GM18868 (cell line): ENCODE results near the gene RND1.
A peak's percentile ranks its signal among the peaks of the same experiment; 100 is the strongest.
"Not testable (repeated sequence)": the region's sequence is repeated elsewhere in the genome, so short reads cannot be mapped to it uniquely, and the experiment has no call there.

ENCODE experiments used
- ATAC-seq: cut with Tn5 transposase; IDR thresholded peaks from one replicate; pipeline ENCODE4 v1.9.1; 2021; ENCODE audit warnings: mild to moderate bottlenecking, moderate library complexity; ENCODE audit not compliant: unreplicated experiment

Gene RND1

DNA sequence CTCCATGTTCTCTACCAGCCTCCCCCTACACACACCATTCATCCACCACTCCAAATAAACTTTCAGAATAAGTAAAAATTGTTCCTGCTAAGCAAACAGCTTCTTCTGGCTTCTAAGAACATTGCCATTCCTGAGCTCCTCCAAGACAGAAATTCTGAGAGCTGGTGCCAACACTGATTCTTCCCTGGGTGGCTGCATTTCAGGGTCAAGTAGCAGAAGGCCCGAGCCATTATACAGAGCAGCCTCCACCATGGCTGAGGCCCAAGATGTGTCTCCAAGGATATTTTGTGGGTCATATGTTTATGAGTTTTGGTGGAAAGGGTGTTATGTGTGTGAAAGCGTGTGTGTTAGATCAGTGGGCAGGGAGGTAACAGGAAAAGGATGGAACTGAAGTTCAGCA lies 3.5 kb upstream of the RND1 start:
- ATAC-seq = no peak

DNA sequence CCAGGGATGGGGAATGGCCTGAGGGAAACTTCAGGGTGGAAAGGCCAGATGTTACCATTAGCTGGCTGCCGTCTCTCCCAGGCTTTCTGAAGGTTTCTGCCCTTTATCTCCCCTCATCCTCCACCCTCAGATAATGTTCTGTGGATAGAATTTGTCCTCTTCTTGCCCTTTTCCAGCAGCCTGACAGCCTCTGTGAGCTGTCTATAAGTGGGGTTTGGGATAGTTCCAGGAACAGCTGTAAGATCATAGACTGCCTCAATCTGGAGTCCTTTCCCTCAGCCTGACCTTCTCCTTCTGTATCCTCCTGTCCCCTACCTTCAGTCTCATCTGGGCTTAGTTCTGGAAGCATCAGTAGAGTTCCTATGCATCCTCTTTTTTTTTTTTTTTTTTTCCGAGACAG lies 2.8 kb upstream of the RND1 start:
- no peak for ATAC-seq

DNA sequence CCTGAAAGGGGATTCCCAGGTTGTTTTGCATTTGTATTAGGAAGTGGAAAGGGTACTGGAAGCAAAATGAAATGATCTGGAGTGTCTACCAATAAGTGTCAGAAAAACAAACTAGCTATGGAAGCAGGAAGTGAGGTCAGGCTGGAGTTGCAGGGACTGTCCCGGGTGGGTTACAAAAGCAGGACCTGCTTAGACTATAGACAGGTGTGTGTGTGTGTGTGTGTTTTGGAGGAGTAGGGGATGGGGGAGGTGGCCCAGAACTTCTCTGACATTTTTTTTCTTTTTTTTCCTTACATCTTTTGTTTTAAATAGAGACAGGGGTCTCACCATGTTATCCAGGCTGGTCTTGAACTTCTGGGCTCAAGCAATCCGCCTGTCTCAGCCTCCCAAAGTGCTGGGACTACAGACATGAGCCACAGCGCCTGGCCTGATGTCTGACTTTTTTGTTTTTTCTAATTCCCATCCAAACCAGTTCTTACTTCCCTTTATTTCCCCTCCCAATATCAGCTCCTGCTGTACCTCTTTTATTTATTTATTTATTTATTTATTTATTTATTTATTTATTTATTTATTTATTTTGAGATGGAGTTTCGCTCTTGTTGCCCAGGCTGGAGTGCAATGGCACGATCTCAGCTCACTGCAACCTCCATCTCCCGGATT lies 512 bp upstream of the RND1 start:
- ATAC-seq = peak; percentile 38

- no peak for ATAC-seq
Observed at GRCh38 chr12:48863291-48863690, 2.4 kb downstream of the RND1 start.

DNA sequence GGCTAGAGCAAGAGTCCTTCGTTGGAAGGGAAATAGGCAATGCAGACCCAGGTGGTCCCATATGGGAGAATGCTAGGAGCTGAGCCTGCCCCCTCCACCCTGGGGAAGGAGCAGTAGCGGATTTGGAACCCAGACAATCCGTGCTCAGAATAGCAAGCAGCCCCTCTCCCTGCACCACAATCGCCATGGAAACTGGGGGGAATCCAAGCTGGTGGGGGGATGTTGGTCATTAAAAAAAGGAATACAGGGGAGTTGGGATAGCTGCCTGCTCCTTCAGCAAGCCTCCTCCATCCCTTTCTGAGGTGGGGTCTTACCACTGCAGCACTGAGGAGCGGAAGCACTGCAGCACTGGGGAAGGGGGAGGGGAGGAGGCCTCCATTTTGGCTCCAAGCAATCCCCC lies 2.9 kb downstream of the RND1 start:
- ATAC-seq = no peak

GRCh38 chr12:48861111-48861510 lies 4.6 kb downstream of the RND1 start:
- no peak for ATAC-seq

GRCh38 chr12:48860236-48860635 lies 5.4 kb downstream of the RND1 start:
- ATAC-seq = not testable (repeated sequence)

- ATAC-seq = no peak
Observed at GRCh38 chr12:48859607-48860006, 6.1 kb downstream of the RND1 start.

- ATAC-seq = no peak
Observed at GRCh38 chr12:48858043-48858442, 7.6 kb downstream of the RND1 start.

DNA sequence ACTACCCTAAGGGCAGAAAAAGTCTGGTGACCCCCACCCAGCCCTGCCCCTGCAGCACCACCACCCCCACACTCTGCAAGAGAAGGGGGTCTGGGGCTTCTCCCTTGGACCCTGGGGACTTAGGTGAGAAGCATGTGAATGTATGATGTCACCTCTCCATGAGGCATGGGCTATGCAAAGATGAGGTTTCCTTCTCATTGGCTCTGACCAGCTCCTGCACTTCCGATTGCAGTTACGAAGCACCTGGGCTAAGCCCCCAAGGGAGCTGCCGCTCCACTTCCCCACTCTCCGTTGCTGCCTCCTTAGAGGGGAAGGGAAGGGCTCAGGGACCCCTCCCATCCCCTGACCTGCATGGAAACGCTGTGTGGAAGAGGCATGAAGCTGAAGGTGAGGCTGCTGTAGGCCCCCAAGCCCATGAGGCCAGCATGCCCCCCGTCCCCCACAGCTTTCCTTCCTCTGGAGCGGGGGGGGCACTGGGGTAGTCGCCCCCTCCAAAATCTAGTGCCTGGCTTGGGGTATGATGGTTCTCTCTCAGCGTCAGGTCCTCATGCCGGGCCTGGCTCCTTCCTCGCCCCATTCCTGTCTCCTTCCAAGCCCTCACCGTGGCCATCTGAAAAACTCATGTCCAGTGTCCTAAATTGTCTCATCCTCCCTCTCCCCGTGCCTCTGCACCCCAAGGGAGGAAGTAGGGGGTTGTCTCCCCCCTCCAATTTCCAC lies 8.2 kb downstream of the RND1 start:
- no peak for ATAC-seq

GRCh38 chr12:48856379-48856778 lies 9.3 kb downstream of the RND1 start:
- ATAC-seq = no peak

DNA sequence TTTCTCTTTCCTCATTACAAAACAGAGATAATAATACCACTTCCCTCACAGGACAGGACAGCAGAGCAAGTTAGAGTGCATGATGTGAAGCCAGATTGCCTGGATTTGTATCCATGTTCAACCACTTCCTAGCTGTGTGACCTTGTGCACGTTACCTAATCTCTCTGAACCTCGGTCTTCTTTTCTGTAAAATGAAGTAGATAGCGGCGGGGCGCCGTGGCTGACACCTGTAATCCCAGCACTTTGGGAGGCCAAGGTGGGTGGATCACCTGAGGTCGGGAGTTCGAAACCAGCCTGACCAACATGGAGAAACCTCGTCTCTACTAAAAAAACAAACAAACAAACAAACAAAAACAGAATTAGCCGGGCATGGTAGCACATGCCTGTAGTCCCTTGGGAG lies 10.7 kb downstream of the RND1 start:
- ATAC-seq = not testable (repeated sequence)

- ATAC-seq = no peak
Observed at GRCh38 chr12:48854488-48854887, 11.2 kb downstream of the RND1 start.

- ATAC-seq = peak; percentile 45
Observed at GRCh38 chr12:48852734-48853688, 12.7 kb downstream of the RND1 start.

GRCh38 chr12:48851883-48852733 lies 13.6 kb downstream of the RND1 start, which contains the start of gene DDX23:
TSS of gene DDX23 (minus strand) at chr12:48852163. CDS start at chr12:48845782, 6,381 bp downstream.
- peak; percentile 97 for ATAC-seq

- not testable (repeated sequence) for ATAC-seq
Observed at GRCh38 chr12:48842021-48842420, 23.6 kb downstream of the RND1 start.

DNA sequence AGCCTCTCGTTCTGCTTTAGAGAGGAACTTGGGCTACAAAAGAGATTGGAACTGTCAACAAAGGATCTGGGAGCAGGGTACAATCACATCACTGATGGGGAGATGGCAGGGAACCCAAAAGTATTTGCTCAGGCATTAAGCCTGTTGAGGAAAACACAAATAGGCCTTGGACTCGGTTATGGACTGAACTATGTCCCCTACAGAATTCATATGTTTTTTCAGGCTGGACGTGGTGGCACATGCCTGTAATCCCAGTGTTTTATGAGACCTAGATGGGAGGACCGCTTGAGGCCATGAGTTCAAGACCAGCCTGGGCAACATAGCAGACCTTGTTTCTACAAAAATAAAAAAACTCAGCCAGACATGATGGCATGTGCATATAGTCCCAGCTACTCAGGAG lies 27.6 kb downstream of the RND1 start:
- no peak for ATAC-seq

DNA sequence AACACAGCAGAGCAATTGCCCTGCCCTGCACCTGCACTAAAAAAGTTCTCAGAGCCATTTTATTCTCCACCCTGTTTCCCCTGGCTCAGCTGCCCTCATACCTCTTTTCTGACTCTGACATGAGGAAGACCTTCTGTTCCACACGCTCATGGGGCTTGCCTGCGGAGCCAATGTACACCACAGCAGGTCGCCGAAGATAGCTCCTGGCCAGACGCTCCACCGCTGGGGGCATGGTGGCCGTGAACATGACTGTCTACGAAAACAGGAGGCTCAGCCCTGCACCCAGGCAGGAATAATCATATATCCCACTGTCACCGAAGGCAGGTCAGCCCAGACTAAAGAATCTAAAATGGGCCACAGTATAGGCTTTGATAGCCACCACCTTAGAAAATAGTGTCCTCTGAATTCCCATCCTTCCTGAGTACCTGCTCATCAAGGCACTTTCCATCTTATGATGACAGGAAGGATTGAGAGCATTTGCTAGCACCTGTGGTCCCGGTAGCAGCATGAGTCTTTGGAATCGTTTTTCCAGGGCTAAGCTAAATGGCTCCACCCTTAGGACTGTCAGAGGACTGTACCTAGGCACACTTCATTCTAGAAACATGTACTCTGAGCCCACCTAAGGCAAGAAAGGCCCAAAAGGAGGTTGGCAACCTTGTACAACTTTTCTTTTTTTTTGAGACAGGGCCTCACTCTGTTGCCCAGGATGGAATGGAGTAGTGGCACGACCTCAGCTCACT lies 33.2 kb downstream of the RND1 start:
- no peak for ATAC-seq

DNA sequence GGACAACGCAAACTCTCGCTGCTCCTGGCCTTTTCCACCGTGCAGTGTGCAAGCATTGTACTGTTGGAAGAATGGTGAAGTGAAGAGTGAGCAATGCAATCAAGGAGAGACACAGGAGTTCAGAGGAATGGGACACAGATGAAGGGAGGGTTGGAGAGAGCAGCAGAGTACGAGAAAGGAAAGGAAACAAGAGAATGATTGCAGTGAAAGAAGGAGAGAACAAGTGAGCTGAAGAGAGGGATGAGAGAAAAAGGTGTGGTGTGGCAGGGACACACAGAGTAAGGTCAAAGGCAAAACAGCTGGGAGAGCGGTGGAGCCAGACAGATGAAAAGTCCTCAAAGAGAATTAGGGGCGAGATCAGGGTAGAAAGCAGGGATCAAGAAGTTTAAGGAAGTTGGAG lies 34.4 kb downstream of the RND1 start:
- ATAC-seq = no peak
